NCI-H2196 treated with DMSO at 0.1 percent for 48 hours (cell line): ENCODE data around the gene RNF4.
"Not testable (repeated sequence)": the region's sequence is repeated elsewhere in the genome, so short reads cannot be mapped to it uniquely, and the experiment has no call there.

Experiments
- DNase-seq: peaks from one replicate; lab custom pipeline; 2025; ENCODE audit not compliant: unreplicated experiment; lab: John Stamatoyannopoulos, UW

The RNF4 gene

GRCh38 chr4:2516635-2517034, 47.7 kb downstream of the RNF4 start:
- DNase-seq: no peak

GRCh38 chr4:2526559-2526958, 57.7 kb downstream of the RNF4 start:
- DNase-seq: no peak

- peak; percentile 7 for DNase-seq
Measured at GRCh38 chr4:2534904-2535375, 66.0 kb downstream of the RNF4 start.

- DNase-seq: no peak
Measured at GRCh38 chr4:2535376-2536192, 66.7 kb downstream of the RNF4 start.

- peak; percentile 95 for DNase-seq
Measured at GRCh38 chr4:2536193-2537010, 67.5 kb downstream of the RNF4 start, which contains the start of gene FAM193A. Gene FAM193A (plus strand): TSS chr4:2536647. CDS start chr4:2536916, 269 bp downstream.

GRCh38 chr4:2537011-2537830, 68.3 kb downstream of the RNF4 start:
- DNase-seq: peak; percentile 17

GRCh38 chr4:2543580-2544191, 74.8 kb downstream of the RNF4 start:
- DNase-seq: not testable (repeated sequence)

GRCh38 chr4:2545321-2546013, 76.6 kb downstream of the RNF4 start:
- no peak for DNase-seq

GRCh38 chr4:2546286-2546823, 77.4 kb downstream of the RNF4 start:
- no peak for DNase-seq

- DNase-seq: not testable (repeated sequence)
Measured at GRCh38 chr4:2546961-2547691, 78.2 kb downstream of the RNF4 start.

GRCh38 chr4:2551118-2551517, 82.2 kb downstream of the RNF4 start:
- DNase-seq: no peak

- no peak for DNase-seq
Measured at GRCh38 chr4:2552806-2553205, 83.9 kb downstream of the RNF4 start.

GRCh38 chr4:2558301-2558700, 89.4 kb downstream of the RNF4 start:
- no peak for DNase-seq

- no peak for DNase-seq
Measured at GRCh38 chr4:2560167-2560566, 91.3 kb downstream of the RNF4 start.
